Measurements from ENCODE around the gene GALNT13. TPM values are rescaled to one million over a fixed set of nuclear protein-coding genes. Genes with fewer than 3 reads are reported as not detected.

Gene GALNT13
- not detected for total RNA-seq
- not detected for polyA plus RNA-seq (2013, experiment 1 of 2)
- 0.04 TPM for polyA plus RNA-seq (2013, experiment 2 of 2)
- total RNA-seq: 0 to 0.17 (median 0) reads per million in 172 experiments

GRCh38 chr2:153871231-153872221 is at the start of gene GALNT13:
Gene GALNT13, plus strand, starts transcription at chr2:153871922.
- no peak for ATAC-seq (ENCODE audit: poor library complexity)
- H3K4me3 Mint-ChIP-seq: no peak within 1 kb of the TSS
- ChIA-PET CTCF (no interaction called here), POLR2A (no interaction called here)
- no peak for TF ChIP-seq CTCF (IDR thresholded peaks at IDR 0.05)
- no peaks in the 10 kb centered on the region for H3K9me3 Mint-ChIP-seq
- Histone ChIP-seq H3K9me3 (ENCODE audit: control insufficient read depth in 1 of 2, insufficient read depth in 1 of 2, low read length in 2 of 2) (peaks cover 0 to 16% of the 10 kb centered on the region in 2 experiments), H3K4me3 (ENCODE audit: low read length) (no peak within 1 kb of the TSS), H3K27ac (ENCODE audit: low read depth in 1 of 2, low read length in 2 of 2) (no peak within 1 kb of the TSS), H3K4me1 (ENCODE audit: insufficient read depth, low read length) (no peaks in the 10 kb centered on the region), H3K36me3 (ENCODE audit: insufficient read depth, low read length) (no peaks in the 10 kb centered on the region), H3K27me3 (ENCODE audit: control insufficient read depth in 1 of 2, insufficient read depth in 2 of 2, low read length in 2 of 2) (peaks cover 8 to 21% of the 10 kb centered on the region in 2 experiments)
- H3K27ac Mint-ChIP-seq: no peak within 1 kb of the TSS
- no peak for DNase-seq
- intact Hi-C loops (cut with DNase I, micrococcal nuclease): no loop called here
- H3K4me1 Mint-ChIP-seq (ENCODE audit: low read depth): no peaks in the 10 kb centered on the region
- peaks cover 39% of the 10 kb centered on the region for H3K27me3 Mint-ChIP-seq
- no peaks in the 10 kb centered on the region for H3K36me3 Mint-ChIP-seq (ENCODE audit: low read depth)

GRCh38 chr2:153823880-153824279 is 47.8 kb upstream of the GALNT13 start:
- H3K4me3 Mint-ChIP-seq: no peak overlapping the region
- H3K36me3 Mint-ChIP-seq (ENCODE audit: low read depth): no peaks in the 10 kb centered on the region
- no peaks in the 10 kb centered on the region for H3K4me1 ChIP-seq (ENCODE audit: insufficient read depth, low read length)
- no peaks in the 10 kb centered on the region for H3K4me1 Mint-ChIP-seq (ENCODE audit: low read depth)
- H3K27me3 ChIP-seq (ENCODE audit: control insufficient read depth in 1 of 2, insufficient read depth in 2 of 2, low read length in 2 of 2): no peaks in the 10 kb centered on the region
- no peak for ATAC-seq (ENCODE audit: poor library complexity)
- H3K9me3 ChIP-seq (ENCODE audit: control insufficient read depth in 1 of 2, insufficient read depth in 1 of 2, low read length in 2 of 2): peaks cover 0 to 13% of the 10 kb centered on the region in 2 experiments
- H3K27ac Mint-ChIP-seq: no peak overlapping the region
- POLR2A ChIA-PET: no interaction called here
- H3K4me3 ChIP-seq (ENCODE audit: low read length): no peak overlapping the region
- no peak overlapping the region for H3K27ac ChIP-seq (ENCODE audit: low read depth in 1 of 2, low read length in 2 of 2)
- TF ChIP-seq CTCF (IDR thresholded peaks at IDR 0.05): no peak
- no peaks in the 10 kb centered on the region for H3K27me3 Mint-ChIP-seq
- DNase-seq: no peak
- CTCF ChIA-PET: no interaction called here
- H3K9me3 Mint-ChIP-seq: peaks cover 7% of the 10 kb centered on the region
- intact Hi-C loops (cut with DNase I, micrococcal nuclease): no loop called here
- H3K36me3 ChIP-seq (ENCODE audit: insufficient read depth, low read length): no peaks in the 10 kb centered on the region

- Histone ChIP-seq H3K27ac (ENCODE audit: low read depth in 1 of 2, low read length in 2 of 2) (no peak overlapping the region), H3K36me3 (ENCODE audit: insufficient read depth, low read length) (no peaks in the 10 kb centered on the region), H3K27me3 (ENCODE audit: control insufficient read depth in 1 of 2, insufficient read depth in 2 of 2, low read length in 2 of 2) (no peaks in the 10 kb centered on the region), H3K4me3 (ENCODE audit: low read length) (no peak overlapping the region), H3K4me1 (ENCODE audit: insufficient read depth, low read length) (no peaks in the 10 kb centered on the region), H3K9me3 (ENCODE audit: control insufficient read depth in 1 of 2, insufficient read depth in 1 of 2, low read length in 2 of 2) (peaks cover 0 to 13% of the 10 kb centered on the region in 2 experiments)
- no peaks in the 10 kb centered on the region for H3K4me1 Mint-ChIP-seq (ENCODE audit: low read depth)
- no peaks in the 10 kb centered on the region for H3K36me3 Mint-ChIP-seq (ENCODE audit: low read depth)
- H3K27me3 Mint-ChIP-seq: no peaks in the 10 kb centered on the region
- ATAC-seq (ENCODE audit: poor library complexity): no peak
- TF ChIP-seq CTCF (IDR thresholded peaks at IDR 0.05): no peak
- ChIA-PET CTCF (no interaction called here), POLR2A (no interaction called here)
- no peak overlapping the region for H3K27ac Mint-ChIP-seq
- intact Hi-C loops (cut with DNase I, micrococcal nuclease): no loop called here
- DNase-seq: no peak
- H3K9me3 Mint-ChIP-seq: peaks cover 11% of the 10 kb centered on the region
- no peak overlapping the region for H3K4me3 Mint-ChIP-seq
Observed at GRCh38 chr2:153828335-153828734, 43.4 kb upstream of the GALNT13 start.
